Measurements from ENCODE around the gene RGS7. TPM values are rescaled to one million over a fixed set of nuclear protein-coding genes. Genes with fewer than 3 reads are reported as not detected.
"Not testable (repeated sequence)": the region's sequence is repeated elsewhere in the genome, so short reads cannot be mapped to it uniquely, and the experiment has no call there.

The RGS7 gene
- total RNA-seq, 1 donor from 2014 or later: not detected

DNA sequence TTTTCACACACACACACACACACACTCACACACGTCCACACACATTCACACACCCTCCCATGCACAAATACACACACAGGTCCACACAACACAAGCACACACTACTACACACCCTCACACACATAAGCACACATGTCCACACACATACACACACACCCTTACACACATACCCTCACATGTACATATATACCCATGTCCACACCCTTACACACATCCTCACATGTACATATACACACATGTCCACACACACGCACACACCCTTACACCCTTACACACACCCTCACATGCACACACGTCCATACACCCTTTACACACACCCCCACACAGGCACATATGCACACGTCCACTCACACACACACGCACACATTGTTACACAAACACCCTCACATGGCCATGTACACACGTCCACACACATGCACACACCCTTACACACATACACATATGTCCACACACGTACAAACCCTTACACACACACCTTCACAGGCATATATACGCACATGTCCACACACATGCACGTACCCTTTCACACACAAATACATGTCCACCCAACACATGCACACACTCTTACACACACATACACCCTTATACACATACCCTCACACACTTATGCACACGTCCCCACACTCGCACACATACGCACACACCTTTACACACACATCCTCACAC lies 50.7 kb downstream of the RGS7 start:
- TF ChIP-seq, protein P1, sequence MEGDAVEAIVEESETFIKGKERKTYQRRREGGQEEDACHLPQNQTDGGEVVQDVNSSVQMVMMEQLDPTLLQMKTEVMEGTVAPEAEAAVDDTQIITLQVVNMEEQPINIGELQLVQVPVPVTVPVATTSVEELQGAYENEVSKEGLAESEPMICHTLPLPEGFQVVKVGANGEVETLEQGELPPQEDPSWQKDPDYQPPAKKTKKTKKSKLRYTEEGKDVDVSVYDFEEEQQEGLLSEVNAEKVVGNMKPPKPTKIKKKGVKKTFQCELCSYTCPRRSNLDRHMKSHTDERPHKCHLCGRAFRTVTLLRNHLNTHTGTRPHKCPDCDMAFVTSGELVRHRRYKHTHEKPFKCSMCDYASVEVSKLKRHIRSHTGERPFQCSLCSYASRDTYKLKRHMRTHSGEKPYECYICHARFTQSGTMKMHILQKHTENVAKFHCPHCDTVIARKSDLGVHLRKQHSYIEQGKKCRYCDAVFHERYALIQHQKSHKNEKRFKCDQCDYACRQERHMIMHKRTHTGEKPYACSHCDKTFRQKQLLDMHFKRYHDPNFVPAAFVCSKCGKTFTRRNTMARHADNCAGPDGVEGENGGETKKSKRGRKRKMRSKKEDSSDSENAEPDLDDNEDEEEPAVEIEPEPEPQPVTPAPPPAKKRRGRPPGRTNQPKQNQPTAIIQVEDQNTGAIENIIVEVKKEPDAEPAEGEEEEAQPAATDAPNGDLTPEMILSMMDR (IDR thresholded peaks at IDR 0.05; ENCODE audit: insufficient read depth, low read length, severe bottlenecking): no peak
- no peak for DNase-seq (ENCODE audit: low read depth)
- H3K4me3 ChIP-seq (ENCODE audit: low read depth, low read length): no peak overlapping the region
- H3K27me3 ChIP-seq (ENCODE audit: control insufficient read depth, insufficient read depth, low read length): no peaks in the 10 kb centered on the region
- FAIRE-seq: peak; percentile 84
- no peaks in the 10 kb centered on the region for H3K36me3 ChIP-seq (ENCODE audit: control insufficient read depth, insufficient read depth, low read length)

DNA sequence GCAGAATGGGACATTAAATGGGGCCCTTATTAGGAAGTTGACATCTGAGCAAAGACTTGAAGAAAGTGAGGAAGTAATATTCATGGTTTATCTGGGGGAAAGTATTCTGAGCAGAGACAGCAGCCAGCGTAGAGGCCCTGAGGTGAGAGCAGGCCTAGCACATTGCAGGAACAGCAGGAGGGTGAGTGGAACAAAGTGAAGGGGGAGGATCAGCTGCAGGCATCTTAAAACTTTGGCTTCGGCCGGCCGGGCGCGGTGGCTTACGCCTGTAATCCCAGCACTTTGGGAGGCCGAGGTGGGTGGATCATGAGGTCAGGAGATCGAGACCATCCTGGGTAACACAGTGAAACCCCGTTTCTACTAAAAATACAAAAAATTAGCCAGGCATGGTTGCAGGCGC lies 55.0 kb downstream of the RGS7 start:
- not testable (repeated sequence) for H3K27me3 ChIP-seq (ENCODE audit: control insufficient read depth, insufficient read depth, low read length); H3K4me3 ChIP-seq (ENCODE audit: low read depth, low read length); H3K36me3 ChIP-seq (ENCODE audit: control insufficient read depth, insufficient read depth, low read length); DNase-seq (ENCODE audit: low read depth); FAIRE-seq

DNA sequence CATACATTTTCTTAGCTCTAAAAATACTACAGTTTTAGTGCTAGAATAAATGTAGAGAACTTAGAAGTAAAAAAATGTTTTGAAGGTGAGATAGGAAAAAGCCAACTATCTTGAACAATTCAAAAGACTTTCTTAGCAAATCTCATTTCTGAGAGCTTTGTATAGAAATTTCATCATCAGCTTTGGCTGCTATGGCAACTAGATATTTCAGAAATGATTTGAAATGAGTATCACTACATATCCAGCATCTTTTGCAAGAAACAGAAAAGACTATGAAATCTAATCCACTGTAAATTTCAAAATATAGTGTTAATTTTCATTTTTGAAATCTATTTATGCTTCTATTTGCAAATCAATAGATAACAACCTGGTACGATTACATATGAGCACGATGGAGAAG lies 57.7 kb downstream of the RGS7 start:
- Histone ChIP-seq H3K27me3 (ENCODE audit: control insufficient read depth, insufficient read depth, low read length) (no peaks in the 10 kb centered on the region), H3K36me3 (ENCODE audit: control insufficient read depth, insufficient read depth, low read length) (no peaks in the 10 kb centered on the region), H3K4me3 (ENCODE audit: low read depth, low read length) (no peak overlapping the region)
- FAIRE-seq (no peak), DNase-seq (ENCODE audit: low read depth) (no peak)
- TF ChIP-seq, protein P1 (IDR thresholded peaks at IDR 0.05; ENCODE audit: insufficient read depth, low read length, severe bottlenecking): no peak

- FAIRE-seq (no peak), DNase-seq (ENCODE audit: low read depth) (no peak)
- H3K36me3 ChIP-seq (ENCODE audit: control insufficient read depth, insufficient read depth, low read length): no peaks in the 10 kb centered on the region
- H3K4me3 ChIP-seq (ENCODE audit: low read depth, low read length): no peak overlapping the region
- TF ChIP-seq, protein P1 (IDR thresholded peaks at IDR 0.05; ENCODE audit: insufficient read depth, low read length, severe bottlenecking): no peak
- H3K27me3 ChIP-seq (ENCODE audit: control insufficient read depth, insufficient read depth, low read length): no peaks in the 10 kb centered on the region
Observed at GRCh38 chr1:241292973-241293372, 64.0 kb downstream of the RGS7 start.

DNA sequence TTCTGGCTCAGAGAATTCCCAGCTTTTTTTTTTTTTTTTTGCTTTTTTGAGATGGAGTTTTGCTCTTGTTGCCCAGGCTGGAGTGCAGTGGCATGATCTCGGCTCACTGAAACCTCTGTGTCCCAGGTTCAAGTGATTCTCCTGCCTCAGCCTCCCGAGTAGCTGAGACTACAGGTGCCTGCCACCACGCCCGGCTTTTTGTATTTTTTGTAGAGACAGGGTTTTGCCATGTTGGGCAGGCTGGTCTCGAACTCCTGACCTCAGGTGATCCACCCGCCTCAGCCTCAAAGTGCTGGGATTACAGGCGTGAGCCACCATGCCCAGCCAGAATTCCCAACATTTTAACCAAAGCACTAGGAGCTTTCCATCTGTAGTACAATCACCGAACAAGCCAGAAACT lies 65.5 kb downstream of the RGS7 start:
- not testable (repeated sequence) for H3K4me3 ChIP-seq (ENCODE audit: low read depth, low read length); DNase-seq (ENCODE audit: low read depth); H3K27me3 ChIP-seq (ENCODE audit: control insufficient read depth, insufficient read depth, low read length); H3K36me3 ChIP-seq (ENCODE audit: control insufficient read depth, insufficient read depth, low read length); FAIRE-seq

GRCh38 chr1:241286486-241286885 lies 70.5 kb downstream of the RGS7 start:
- FAIRE-seq: no peak
- TF ChIP-seq, protein P1 (IDR thresholded peaks at IDR 0.05; ENCODE audit: insufficient read depth, low read length, severe bottlenecking): no peak

DNA sequence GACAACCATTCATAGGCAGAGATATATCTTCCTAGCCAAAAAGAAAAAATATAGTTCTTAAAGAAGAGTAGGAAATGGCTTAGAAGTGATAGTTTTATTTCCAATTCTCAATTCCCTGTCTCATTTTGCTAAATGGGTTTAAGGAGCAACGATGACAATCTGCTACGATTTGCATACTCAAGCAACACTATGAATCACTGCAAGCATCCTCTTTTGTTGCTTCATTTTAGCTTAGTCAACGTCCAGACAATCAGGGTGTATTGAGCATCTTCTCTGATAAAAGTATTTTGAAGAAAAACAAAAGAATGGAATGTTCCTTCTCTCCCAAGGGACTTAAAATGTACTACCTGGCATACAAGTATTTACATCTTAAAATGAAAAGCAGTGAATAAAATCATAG lies 80.6 kb downstream of the RGS7 start:
- Histone ChIP-seq H3K4me3 (ENCODE audit: low read depth, low read length) (no peak overlapping the region), H3K36me3 (ENCODE audit: control insufficient read depth, insufficient read depth, low read length) (no peaks in the 10 kb centered on the region), H3K27me3 (ENCODE audit: control insufficient read depth, insufficient read depth, low read length) (no peaks in the 10 kb centered on the region)
- TF ChIP-seq, protein P1 (IDR thresholded peaks at IDR 0.05; ENCODE audit: insufficient read depth, low read length, severe bottlenecking): no peak
- FAIRE-seq (no peak), DNase-seq (ENCODE audit: low read depth) (no peak)

More at GRCh38 chr1:241286486-241286885, 70.5 kb downstream of the RGS7 start:
- Histone ChIP-seq H3K27me3 (ENCODE audit: control insufficient read depth, insufficient read depth, low read length) (no peaks in the 10 kb centered on the region), H3K36me3 (ENCODE audit: control insufficient read depth, insufficient read depth, low read length) (no peaks in the 10 kb centered on the region), H3K4me3 (ENCODE audit: low read depth, low read length) (no peak overlapping the region)
- DNase-seq (ENCODE audit: low read depth): no peak
